B cell (primary cell): Measurements from ENCODE around the gene LTBP3. TPM values are rescaled to one million over a fixed set of nuclear protein-coding genes. Genes with fewer than 3 reads are reported as not detected.

Experiments
- ATAC-seq: fragments of 200-7000 bp; cut with Tn5 transposase; one replicate; pipeline ENCODE4 v1.10.0; 2021; ENCODE audit warnings: low read depth, mild to moderate bottlenecking, moderate number of reproducible peaks, moderate library complexity
- CTCF ChIA-PET: fragments of 350-600 bp; sonication (Branson Sonifier 250); formaldehyde crosslinking; loops from one replicate; lab custom pipeline; 2021; ENCODE audit warnings: antibody characterized with exemption, inconsistent platforms; lab: Charles Lee
- POLR2A ChIA-PET: fragments of 350-600 bp; sonication (Branson Sonifier 250); formaldehyde crosslinking; loops from one replicate; lab custom pipeline; 2021; ENCODE audit warnings: antibody characterized with exemption; lab: Charles Lee
- DNase-seq: peaks from one replicate; pipeline ENCODE4 v3.0.0; 2013
- H2AFZ ChIP-seq: 2 replicates; pipeline ENCODE4 v1.6.1; 2012; ENCODE audit warnings: mild to moderate bottlenecking, low read depth, low read length; ENCODE audit not compliant: insufficient read depth, poor library complexity, severe bottlenecking
- H3K27ac ChIP-seq, 2 donors: 1 replicate in 1 of 2; 2 replicates in 1 of 2; pipeline ENCODE4 v1.5.1; 2012 to 2013; ENCODE audit warnings: low read length in 2 of 2, mild to moderate bottlenecking in 2 of 2, moderate library complexity in 1 of 2
- H3K27me3 ChIP-seq, 4 experiments: fragments of 200-600 bp in 1 of 4; sonication (generic) in 1 of 4; replicated peaks in 1 of 4; 1 replicate in 2 of 4; 2 replicates in 2 of 4; pipeline versions ENCODE4 v1.6.1 to v1.7.0; 2013 to 2016; ENCODE audit warnings: low read length in 3 of 4, mild to moderate bottlenecking in 2 of 4, mixed read lengths in 1 of 4, moderate library complexity in 1 of 4; ENCODE audit not compliant: insufficient read depth in 4 of 4, control insufficient read depth in 3 of 4; ENCODE audit errors: control extremely low read depth in 1 of 4
- H3K36me3 ChIP-seq, 2 experiments: replicated peaks in 1 of 2; 1 replicate in 1 of 2; 2 replicates in 1 of 2; pipeline versions ENCODE4 v1.6.1 to v1.7.1; 2013; ENCODE audit warnings: low read length in 1 of 2; ENCODE audit not compliant: insufficient read depth in 2 of 2, control insufficient read depth in 1 of 2; ENCODE audit errors: control extremely low read depth in 1 of 2, extremely low read depth in 1 of 2
- H3K4me1 ChIP-seq, 2 donors: fragments of 200-600 bp in 1 of 2; sonication (generic) in 1 of 2; 1 replicate in 1 of 2; 2 replicates in 1 of 2; pipeline versions ENCODE4 v1.5.1 to v1.6.1; 2013 to 2017; ENCODE audit warnings: low read length in 2 of 2; ENCODE audit not compliant: control insufficient read depth in 2 of 2, insufficient read depth in 2 of 2
- H3K4me2 ChIP-seq: replicated peaks from 2 replicates; pipeline ENCODE3; 2012; ENCODE audit warnings: mild to moderate bottlenecking, low read depth, low read length; ENCODE audit not compliant: poor library complexity, severe bottlenecking
- H3K4me3 ChIP-seq, 5 experiments: fragments of 200-600 bp in 1 of 5; sonication (generic) in 1 of 5; 1 replicate in 3 of 5; 2 replicates in 2 of 5; pipeline versions ENCODE4 v1.5.1 to v1.7.0; 2011 to 2016; ENCODE audit warnings: low read length in 4 of 5, mild to moderate bottlenecking in 4 of 5, low read depth in 2 of 5, control low read depth in 1 of 5, moderate library complexity in 1 of 5; ENCODE audit not compliant: insufficient read depth in 1 of 5; ENCODE audit errors: control extremely low read depth in 1 of 5, extremely low read depth in 1 of 5
- H3K79me2 ChIP-seq: fragments of 200-600 bp; sonication (generic); one replicate; pipeline ENCODE4 v1.6.0; 2016; ENCODE audit warnings: low read length; ENCODE audit not compliant: control insufficient read depth, insufficient read depth
- H3K9ac ChIP-seq: fragments of 200-600 bp; sonication (generic); 2 replicates; pipeline ENCODE4 v1.6.1; 2017; ENCODE audit warnings: mild to moderate bottlenecking, low read length, moderate library complexity
- H3K9me3 ChIP-seq, 3 donors: one replicate each; pipeline versions ENCODE4 v1.6.1 to v1.7.1; 2013; ENCODE audit warnings: low read length in 2 of 3; ENCODE audit not compliant: control insufficient read depth in 2 of 3, insufficient read depth in 1 of 3; ENCODE audit errors: control extremely low read depth in 1 of 3
- H4K20me1 ChIP-seq: 2 replicates; pipeline ENCODE4 v1.6.0; 2012; ENCODE audit warnings: mild to moderate bottlenecking, low read length; ENCODE audit not compliant: insufficient read depth, control insufficient read depth, poor library complexity, severe bottlenecking
- H3K27ac Mint-ChIP-seq: one replicate; pipeline ENCODE4 v1.8.0; 2021; ENCODE audit warnings: mixed read lengths
- H3K27me3 Mint-ChIP-seq: one replicate; pipeline ENCODE4 v1.8.0; 2021; ENCODE audit warnings: mixed read lengths
- H3K4me1 Mint-ChIP-seq: one replicate; pipeline ENCODE4 v1.8.0; 2021; ENCODE audit warnings: mixed read lengths
- H3K4me3 Mint-ChIP-seq: one replicate; pipeline ENCODE4 v1.8.0; 2021; ENCODE audit warnings: mixed read lengths
- H3K9me3 Mint-ChIP-seq: one replicate; pipeline ENCODE4 v1.8.0; 2022; ENCODE audit warnings: mixed read lengths; ENCODE audit not compliant: insufficient read depth
- CTCF ChIP-seq: fragments of 200-600 bp; IDR thresholded peaks from one replicate; pipeline ENCODE4 v1.8.0; 2022; ENCODE audit warnings: antibody characterized with exemption, mild to moderate bottlenecking
- EZH2 ChIP-seq: IDR thresholded peaks from 2 replicates; pipeline ENCODE4 v1.6.1; 2012; ENCODE audit warnings: borderline replicate concordance, low read depth, mild to moderate bottlenecking, moderate library complexity, low read length; ENCODE audit not compliant: insufficient read depth, poor library complexity, severe bottlenecking
- whole genome bisulfite sequencing: methylation state at CpG from one replicate; pipeline ENCODE4 v1.1.5; 2013; ENCODE audit warnings: missing lambda C conversion rate; ENCODE audit not compliant: insufficient coverage; 5-methylcytosine and 5-hydroxymethylcytosine counted together
- intact Hi-C: fragments of 100-400 bp; cut with micrococcal nuclease; formaldehyde crosslinking; loops from one replicate; pipeline ENCODE4 v1.10.0; 2022
- polyA plus RNA-seq: library from polyadenylated mRNA; depleted of rRNA; stranded (reverse); fragments of >200 nt; gene quantifications from 2 replicates; pipeline ENCODE4 v1.2.3, GENCODE V29; 2012
- total RNA-seq, 2 donors: library from RNA; stranded (reverse); fragments of 120-200 nt in 1 of 2; gene quantifications; 1 replicate in 1 of 2; 2 replicates in 1 of 2; pipeline versions ENCODE4 v1.2.3 to v1.2.4, GENCODE V29; 2013 to 2022

LTBP3 gene
- total and polyA plus RNA-seq, 2 donors (not counting 1 experiment from before 2014, with no cell fraction given), result 65.1 to 69.0 TPM

GRCh38 chr11:65546217-65546958 lies 11.8 kb downstream of the LTBP3 start:
- Mint-ChIP-seq H3K4me1 (peaks cover 59% of the 10 kb centered on the region), H3K27ac (peak overlapping the region; percentile 93), H3K9me3 (no peaks in the 10 kb centered on the region), H3K27me3 (no peaks in the 10 kb centered on the region), H3K4me3 (peak overlapping the region; percentile 89)
- ATAC-seq (peak; percentile 89), DNase-seq (peak; percentile 98)
- POLR2A ChIA-PET, result interaction anchor here (0.6 to 3.2 kb wide), 17 partner anchors 10 to 402 kb away, joined by 3 to 11 read pairs (median 4); partner anchors contain the start of genes FAM89B, LTBP3, PCNX3 and ZNRD2
- no peaks in the 10 kb centered on the region for H3K9me3 ChIP-seq
- H3K79me2 ChIP-seq, result peaks cover 1% of the 10 kb centered on the region
- peak overlapping the region; percentile 71 for H2AFZ ChIP-seq
- H3K4me2 ChIP-seq, result peak overlapping the region; percentile 90
- no peaks in the 10 kb centered on the region for H4K20me1 ChIP-seq
- H3K9ac ChIP-seq, result peak overlapping the region; percentile 52
- 4% methylated on average over 55 of the region's 64 CpGs for WGBS
- TF ChIP-seq CTCF, result no peak
- no peak for TF ChIP-seq EZH2
- peak overlapping the region in 4 of 5 experiments; percentile 40 to 60 (median 52) for H3K4me3 ChIP-seq
- CTCF ChIA-PET, result interaction anchor here (0.6 to 9.2 kb wide), 6 partner anchors 9 to 184 kb away, joined by 3 to 144 read pairs (median 6); partner anchors contain the start of genes FAM89B and ZNRD2
- H3K4me1 ChIP-seq, result peaks cover 34 to 50% of the 10 kb centered on the region in 2 donors
- H3K36me3 ChIP-seq, result no peaks in the 10 kb centered on the region
- H3K27me3 ChIP-seq, result no peaks in the 10 kb centered on the region
- peak overlapping the region; percentile 79 to 93 for H3K27ac ChIP-seq
- intact Hi-C loops, result loop anchor here (1.0 to 10.0 kb wide), 3 partner anchors 24 to 432 kb away; partner anchors contain the start of genes PCNX3, TM7SF2, ZNHIT2 and ZNRD2
